ENCODE results near the gene ACOX1. TPM values are rescaled to one million over a fixed set of nuclear protein-coding genes. Genes with fewer than 3 reads are reported as not detected.

ACOX1 gene
- total and polyA plus RNA-seq, 4 donors, result 33.3 to 293 (median 63.4) TPM

- DNase-seq (ENCODE audit: low spot score), result no peak
- H3K9me3 ChIP-seq (ENCODE audit: control insufficient read depth in 4 of 4, low read length in 3 of 4), result no peaks in the 10 kb centered on the region
- no peak overlapping the region for H3K27ac ChIP-seq (ENCODE audit: low read depth in 1 of 2, low read length in 2 of 2)
- H3K36me3 ChIP-seq (ENCODE audit: control insufficient read depth in 4 of 4, insufficient read depth in 3 of 4, low read depth in 1 of 4, low read length in 3 of 4), result no peaks in the 10 kb centered on the region
- H3K4me1 ChIP-seq (ENCODE audit: control insufficient read depth in 4 of 4, insufficient read depth in 4 of 4, low read length in 3 of 4), result peaks cover 0 to 17% (median 14%) of the 10 kb centered on the region in 4 donors
- no peaks in the 10 kb centered on the region for H3K27me3 ChIP-seq (ENCODE audit: control insufficient read depth in 4 of 4, insufficient read depth in 4 of 4, low read length in 3 of 4)
- WGBS, result 97% methylated on average over 15 of the region's 15 CpGs
- no peak for TF ChIP-seq SP1 (IDR thresholded peaks at IDR 0.05)
- no peak for TF ChIP-seq RAD21 (IDR thresholded peaks at IDR 0.05)
- no peak for TF ChIP-seq REST (IDR thresholded peaks at IDR 0.05)
- TF ChIP-seq RXRA (IDR thresholded peaks at IDR 0.05), result no peak
- no peak for TF ChIP-seq YY1 (IDR thresholded peaks at IDR 0.05)
- no peak for TF ChIP-seq GABPA (IDR thresholded peaks at IDR 0.05 in 1 of 2, conservative IDR thresholded peaks at IDR 0.05 in 1 of 2)
- no peak for TF ChIP-seq EGR1 (IDR thresholded peaks at IDR 0.05; ENCODE audit: low read depth in 2 of 2)
- TF ChIP-seq CTCF (IDR thresholded peaks at IDR 0.05; ENCODE audit: low read depth, low read length, missing input control), result no peak
- no peak for TF ChIP-seq HNF4G (IDR thresholded peaks at IDR 0.05)
- no peak for TF ChIP-seq FOXA1 (IDR thresholded peaks at IDR 0.05)
- no peak for TF ChIP-seq NR2F2 (IDR thresholded peaks at IDR 0.05)
- no peak for TF ChIP-seq HNF4A (conservative IDR thresholded peaks at IDR 0.05)
- TF ChIP-seq ATF3 (IDR thresholded peaks at IDR 0.05), result no peak
- no peak for TF ChIP-seq FOXA2 (IDR thresholded peaks at IDR 0.05)
- TF ChIP-seq TAF1 (conservative IDR thresholded peaks at IDR 0.05), result no peak
- TF ChIP-seq JUND (IDR thresholded peaks at IDR 0.05), result no peak
- TF ChIP-seq ZBTB33 (IDR thresholded peaks at IDR 0.05), result no peak
- no peak overlapping the region for H3K9ac ChIP-seq (ENCODE audit: low read depth in 1 of 2, low read length in 2 of 2)
- no peak overlapping the region for H3K4me3 ChIP-seq (ENCODE audit: low read depth in 1 of 3, low read length in 3 of 3)
Observed at GRCh38 chr17:75925912-75926311, 53.1 kb downstream of the ACOX1 start.

- H3K27ac ChIP-seq (ENCODE audit: low read depth in 1 of 2, low read length in 2 of 2), result no peak overlapping the region
- no peaks in the 10 kb centered on the region for H3K36me3 ChIP-seq (ENCODE audit: control insufficient read depth in 4 of 4, insufficient read depth in 3 of 4, low read depth in 1 of 4, low read length in 3 of 4)
- peaks cover 0 to 17% (median 14%) of the 10 kb centered on the region in 4 donors for H3K4me1 ChIP-seq (ENCODE audit: control insufficient read depth in 4 of 4, insufficient read depth in 4 of 4, low read length in 3 of 4)
- H3K27me3 ChIP-seq (ENCODE audit: control insufficient read depth in 4 of 4, insufficient read depth in 4 of 4, low read length in 3 of 4), result no peaks in the 10 kb centered on the region
- 96% methylated on average over 11 of the region's 11 CpGs for WGBS
- no peak for TF ChIP-seq GABPA (IDR thresholded peaks at IDR 0.05 in 1 of 2, conservative IDR thresholded peaks at IDR 0.05 in 1 of 2)
- TF ChIP-seq EGR1 (IDR thresholded peaks at IDR 0.05; ENCODE audit: low read depth in 2 of 2), result no peak
- H3K4me3 ChIP-seq (ENCODE audit: low read depth in 1 of 3, low read length in 3 of 3), result no peak overlapping the region
- no peak overlapping the region for H3K9ac ChIP-seq (ENCODE audit: low read depth in 1 of 2, low read length in 2 of 2)
- DNase-seq (ENCODE audit: low spot score), result no peak
- H3K9me3 ChIP-seq (ENCODE audit: control insufficient read depth in 4 of 4, low read length in 3 of 4), result no peaks in the 10 kb centered on the region
Observed at GRCh38 chr17:75925103-75925502, 53.9 kb downstream of the ACOX1 start.
